Measurements from ENCODE around the gene GAB1.

DNA sequence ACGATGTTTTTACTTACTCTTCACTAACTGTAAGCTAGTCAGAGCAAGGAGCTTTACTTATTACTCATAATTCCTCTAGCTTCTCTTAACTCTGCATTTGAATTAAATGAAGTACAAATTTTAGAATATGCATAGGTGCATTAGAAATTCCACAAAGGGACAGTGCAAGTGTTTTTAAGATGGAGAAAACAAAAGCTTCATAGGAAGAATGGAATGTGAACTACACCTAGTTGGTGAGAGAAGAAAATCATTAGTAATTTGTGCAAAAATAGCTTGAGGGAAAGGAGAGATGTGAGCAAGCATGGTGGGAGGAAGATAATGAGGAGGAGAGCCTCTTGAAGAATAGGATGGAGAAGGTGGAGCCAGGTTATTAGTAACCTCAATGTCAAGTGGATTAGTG is 99.3 kb downstream of the GAB1 start:
- TF ChIP-seq, protein P1, sequence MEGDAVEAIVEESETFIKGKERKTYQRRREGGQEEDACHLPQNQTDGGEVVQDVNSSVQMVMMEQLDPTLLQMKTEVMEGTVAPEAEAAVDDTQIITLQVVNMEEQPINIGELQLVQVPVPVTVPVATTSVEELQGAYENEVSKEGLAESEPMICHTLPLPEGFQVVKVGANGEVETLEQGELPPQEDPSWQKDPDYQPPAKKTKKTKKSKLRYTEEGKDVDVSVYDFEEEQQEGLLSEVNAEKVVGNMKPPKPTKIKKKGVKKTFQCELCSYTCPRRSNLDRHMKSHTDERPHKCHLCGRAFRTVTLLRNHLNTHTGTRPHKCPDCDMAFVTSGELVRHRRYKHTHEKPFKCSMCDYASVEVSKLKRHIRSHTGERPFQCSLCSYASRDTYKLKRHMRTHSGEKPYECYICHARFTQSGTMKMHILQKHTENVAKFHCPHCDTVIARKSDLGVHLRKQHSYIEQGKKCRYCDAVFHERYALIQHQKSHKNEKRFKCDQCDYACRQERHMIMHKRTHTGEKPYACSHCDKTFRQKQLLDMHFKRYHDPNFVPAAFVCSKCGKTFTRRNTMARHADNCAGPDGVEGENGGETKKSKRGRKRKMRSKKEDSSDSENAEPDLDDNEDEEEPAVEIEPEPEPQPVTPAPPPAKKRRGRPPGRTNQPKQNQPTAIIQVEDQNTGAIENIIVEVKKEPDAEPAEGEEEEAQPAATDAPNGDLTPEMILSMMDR (IDR thresholded peaks at IDR 0.05), result no peak
- TF ChIP-seq POLR2AphosphoS5 (IDR thresholded peaks at IDR 0.05), result no peak
